Liver (tissue), 9 donors: ENCODE results near the gene FZD7. TPM values are rescaled to one million over a fixed set of nuclear protein-coding genes. Genes with fewer than 3 reads are reported as not detected.

Source experiments
- DNase-seq: peaks from one replicate; pipeline ENCODE4 v3.0.0-alpha.2; 2017; ENCODE audit warnings: low spot score
- H3K27ac ChIP-seq, 2 donors: one replicate each; pipeline ENCODE4 v1.7.0; 2013; ENCODE audit warnings: inconsistent platforms in 2 of 2, low read length in 2 of 2, control low read depth in 1 of 2, low read depth in 1 of 2, mild to moderate bottlenecking in 1 of 2
- H3K27me3 ChIP-seq, 4 donors: one replicate each; pipeline versions ENCODE4 v1.6.1 to v1.7.0; 2013; ENCODE audit warnings: low read length in 3 of 4, inconsistent platforms in 1 of 4, mild to moderate bottlenecking in 1 of 4, moderate library complexity in 1 of 4; ENCODE audit not compliant: control insufficient read depth in 4 of 4, insufficient read depth in 4 of 4
- H3K36me3 ChIP-seq, 4 donors: one replicate each; pipeline versions ENCODE4 v1.6.1 to v1.7.0; 2013; ENCODE audit warnings: low read length in 3 of 4, mild to moderate bottlenecking in 3 of 4, low read depth in 1 of 4, moderate library complexity in 1 of 4; ENCODE audit not compliant: control insufficient read depth in 4 of 4, insufficient read depth in 3 of 4
- H3K4me1 ChIP-seq, 4 donors: one replicate each; pipeline versions ENCODE4 v1.6.1 to v1.7.0; 2013; ENCODE audit warnings: low read length in 3 of 4, mild to moderate bottlenecking in 3 of 4, moderate library complexity in 1 of 4; ENCODE audit not compliant: control insufficient read depth in 4 of 4, insufficient read depth in 4 of 4
- H3K4me3 ChIP-seq, 3 donors: one replicate each; pipeline versions ENCODE4 v1.6.1 to v1.7.0; 2013; ENCODE audit warnings: low read length in 3 of 3, control low read depth in 1 of 3, low read depth in 1 of 3, mild to moderate bottlenecking in 1 of 3
- H3K9ac ChIP-seq, 2 donors: one replicate each; pipeline ENCODE4 v1.7.0; 2013; ENCODE audit warnings: low read length in 2 of 2, mild to moderate bottlenecking in 2 of 2, moderate library complexity in 2 of 2, control low read depth in 1 of 2, low read depth in 1 of 2
- H3K9me3 ChIP-seq, 4 donors: one replicate each; pipeline versions ENCODE4 v1.6.1 to v1.7.0; 2013; ENCODE audit warnings: low read length in 3 of 4; ENCODE audit not compliant: control insufficient read depth in 4 of 4
- EGR1 ChIP-seq, 2 donors: IDR thresholded peaks; 2 replicates each; pipeline ENCODE4 v1.6.1; 2016 to 2018; ENCODE audit warnings: antibody characterized with exemption in 2 of 2, low read depth in 2 of 2
- HNF4G ChIP-seq: IDR thresholded peaks from 2 replicates; pipeline ENCODE4 v1.6.1; 2016; ENCODE audit warnings: antibody characterized with exemption
- JUND ChIP-seq, 2 donors: IDR thresholded peaks; 2 replicates each; pipeline ENCODE4 v1.6.1; 2016; ENCODE audit warnings: antibody characterized with exemption in 2 of 2
- RAD21 ChIP-seq, 2 donors: IDR thresholded peaks; 2 replicates each; pipeline ENCODE4 v1.6.1; 2016; ENCODE audit warnings: antibody characterized with exemption in 2 of 2, mild to moderate bottlenecking in 2 of 2
- REST ChIP-seq: IDR thresholded peaks from 2 replicates; pipeline ENCODE4 v1.6.1; 2016; ENCODE audit warnings: antibody characterized with exemption, mild to moderate bottlenecking
- SP1 ChIP-seq: IDR thresholded peaks from 2 replicates; pipeline ENCODE4 v1.6.1; 2018; ENCODE audit warnings: antibody characterized with exemption, mild to moderate bottlenecking
- TAF1 ChIP-seq: conservative IDR thresholded peaks from 2 replicates; pipeline ENCODE4 v1.6.1; 2016; ENCODE audit warnings: antibody characterized with exemption, mild to moderate bottlenecking
- YY1 ChIP-seq: IDR thresholded peaks from 2 replicates; pipeline ENCODE4 v1.6.1; 2016; ENCODE audit warnings: antibody characterized with exemption, mild to moderate bottlenecking
- WGBS: extraction: QIAGEN DNeasy Blood & Tissue Kit; methylation state at CpG from one replicate; pipeline ENCODE4 v1.1.7; 2013; 5-methylcytosine and 5-hydroxymethylcytosine counted together
- polyA plus RNA-seq, 2 donors: library from polyadenylated mRNA; stranded (reverse) in 1 of 2; unstranded in 1 of 2; fragments of 200-250 nt in 1 of 2; fragments of >200 nt in 1 of 2; fragmentation: Nextera tagmentation in 1 of 2; extraction: Ambion mirVana in 1 of 2; gene quantifications; one replicate each; pipeline versions ENCODE4 v1.2.1 to v1.2.3, GENCODE V29; 2013 to 2015
- total RNA-seq, 2 donors: library from RNA; depleted of rRNA; stranded (reverse); fragments of >200 nt; gene quantifications; one replicate each; pipeline ENCODE4 v1.2.3, GENCODE V29; 2014
- TF ChIP-seq, protein P1 (sequence below): IDR thresholded peaks from 2 replicates; pipeline ENCODE4 v1.6.1; 2016; ENCODE audit warnings: antibody characterized with exemption
- TF ChIP-seq, protein P2 (sequence below): IDR thresholded peaks from 2 replicates; pipeline ENCODE4 v1.6.1; 2016; ENCODE audit warnings: antibody characterized with exemption
- donor health status: healthy.
- donor health status: healthy.
- donor health status: healthy.
- donor health status: healthy.
- donor health status: healthy.

The FZD7 gene
- total and polyA plus RNA-seq, 4 donors: 0.21 to 1.5 (median 0.92) TPM

- TF ChIP-seq, protein P1, sequence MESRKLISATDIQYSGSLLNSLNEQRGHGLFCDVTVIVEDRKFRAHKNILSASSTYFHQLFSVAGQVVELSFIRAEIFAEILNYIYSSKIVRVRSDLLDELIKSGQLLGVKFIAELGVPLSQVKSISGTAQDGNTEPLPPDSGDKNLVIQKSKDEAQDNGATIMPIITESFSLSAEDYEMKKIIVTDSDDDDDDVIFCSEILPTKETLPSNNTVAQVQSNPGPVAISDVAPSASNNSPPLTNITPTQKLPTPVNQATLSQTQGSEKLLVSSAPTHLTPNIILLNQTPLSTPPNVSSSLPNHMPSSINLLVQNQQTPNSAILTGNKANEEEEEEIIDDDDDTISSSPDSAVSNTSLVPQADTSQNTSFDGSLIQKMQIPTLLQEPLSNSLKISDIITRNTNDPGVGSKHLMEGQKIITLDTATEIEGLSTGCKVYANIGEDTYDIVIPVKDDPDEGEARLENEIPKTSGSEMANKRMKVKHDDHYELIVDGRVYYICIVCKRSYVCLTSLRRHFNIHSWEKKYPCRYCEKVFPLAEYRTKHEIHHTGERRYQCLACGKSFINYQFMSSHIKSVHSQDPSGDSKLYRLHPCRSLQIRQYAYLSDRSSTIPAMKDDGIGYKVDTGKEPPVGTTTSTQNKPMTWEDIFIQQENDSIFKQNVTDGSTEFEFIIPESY: no peak
- TF ChIP-seq TAF1 (no peak), SP1 (no peak), YY1 (no peak)
- no peak overlapping the region for H3K27ac ChIP-seq
- DNase-seq: no peak
- H3K4me3 ChIP-seq: no peak overlapping the region
- WGBS: 90% methylated on average over 2 of the region's 2 CpGs
- no peak overlapping the region for H3K9ac ChIP-seq
- H3K9me3 ChIP-seq: no peaks in the 10 kb centered on the region
- no peaks in the 10 kb centered on the region for H3K27me3 ChIP-seq
- no peaks in the 10 kb centered on the region for H3K36me3 ChIP-seq
- H3K4me1 ChIP-seq: no peaks in the 10 kb centered on the region
Observed at GRCh38 chr2:202074324-202074723, 40.7 kb downstream of the FZD7 start.

DNA sequence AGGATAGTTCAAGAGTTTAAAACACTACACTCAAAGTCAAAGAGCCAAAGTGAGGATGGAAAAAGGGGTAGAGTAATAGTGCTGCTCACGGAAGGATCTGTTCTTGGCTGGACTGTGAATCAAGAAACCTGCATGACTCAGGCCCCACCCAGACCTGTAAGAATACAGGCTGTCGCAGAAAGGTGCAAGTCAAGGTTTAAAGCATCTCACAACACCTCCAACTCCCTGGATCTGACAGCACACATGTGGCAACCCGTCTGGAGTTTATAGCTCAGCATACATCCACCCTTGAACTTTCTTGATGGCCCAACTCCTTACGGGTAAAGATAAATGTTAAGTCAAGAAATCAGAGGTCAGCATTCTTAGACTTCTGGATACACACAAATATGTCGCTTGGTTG, 45.7 kb downstream of the FZD7 start:
- H3K9ac ChIP-seq: no peak overlapping the region
- peaks cover 0 to 4% (median 2%) of the 10 kb centered on the region in 4 donors for H3K9me3 ChIP-seq
- H3K36me3 ChIP-seq: no peaks in the 10 kb centered on the region
- DNase-seq: no peak
- no peak overlapping the region for H3K4me3 ChIP-seq
- no peak for TF ChIP-seq RAD21 (IDR thresholded peaks at IDR 0.05)
- no peak for TF ChIP-seq YY1
- no peak for TF ChIP-seq HNF4G
- TF ChIP-seq JUND (IDR thresholded peaks at IDR 0.05): no peak
- TF ChIP-seq EGR1 (IDR thresholded peaks at IDR 0.05; ENCODE audit: low read depth in 2 of 2): no peak
- no peaks in the 10 kb centered on the region for H3K27me3 ChIP-seq
- H3K4me1 ChIP-seq: no peaks in the 10 kb centered on the region
- WGBS: 86% methylated on average over 5 of the region's 5 CpGs
- no peak overlapping the region for H3K27ac ChIP-seq

GRCh38 chr2:202084265-202084664, 50.6 kb downstream of the FZD7 start:
- no peak overlapping the region for H3K9ac ChIP-seq
- no peak overlapping the region for H3K4me3 ChIP-seq
- no peak for DNase-seq
- no peaks in the 10 kb centered on the region for H3K36me3 ChIP-seq
- 75% methylated on average over 6 of the region's 6 CpGs for WGBS
- TF ChIP-seq REST: no peak
- TF ChIP-seq TAF1: no peak
- TF ChIP-seq, protein P2, sequence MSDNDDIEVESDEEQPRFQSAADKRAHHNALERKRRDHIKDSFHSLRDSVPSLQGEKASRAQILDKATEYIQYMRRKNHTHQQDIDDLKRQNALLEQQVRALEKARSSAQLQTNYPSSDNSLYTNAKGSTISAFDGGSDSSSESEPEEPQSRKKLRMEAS: no peak
- TF ChIP-seq, protein P1: no peak
- TF ChIP-seq YY1: no peak
- no peaks in the 10 kb centered on the region for H3K27me3 ChIP-seq
- H3K27ac ChIP-seq: no peak overlapping the region
- H3K4me1 ChIP-seq: no peaks in the 10 kb centered on the region
- H3K9me3 ChIP-seq: peaks cover 0 to 4% (median 2%) of the 10 kb centered on the region in 4 donors

Other genes starting within 250 kb of the FZD7 start
- under 1 TPM; under 0.01 to 0.47 TPM for gene CDK15, start 227.3 kb upstream of the FZD7 start, total RNA-seq
- under 1 TPM in 1 of 2 donors, not detected in 1; 0.06 TPM for gene CDK15, start 227.3 kb upstream of the FZD7 start, polyA plus RNA-seq
- under 1 TPM; under 0.01 to 0.50 TPM for gene KIAA2012, start 39.4 kb downstream of the FZD7 start, total RNA-seq
- gene KIAA2012, start 39.4 kb downstream of the FZD7 start, polyA plus RNA-seq: under 1 TPM; 0.35 to 0.61 TPM
- gene SUMO1, start 204.7 kb downstream of the FZD7 start, total RNA-seq: 10 to 100 TPM; 42.7 to 51.5 TPM
- gene SUMO1, start 204.7 kb downstream of the FZD7 start, polyA plus RNA-seq: 100 to 1,000 TPM in 1 of 2 donors, 10 to 100 TPM in 1; 51.4 to 139 TPM
- 10 to 100 TPM; 35.2 to 54.1 TPM for gene NOP58, start 231.9 kb downstream of the FZD7 start, total RNA-seq
- gene NOP58, start 231.9 kb downstream of the FZD7 start, polyA plus RNA-seq: 10 to 100 TPM; 20.7 to 38.4 TPM